GF-D8 (cell line): ENCODE results near the gene SLC2A9.

Experiments
- DNase-seq: peaks from one replicate; lab custom pipeline; 2025; lab: John Stamatoyannopoulos, UW

The SLC2A9 gene

GRCh38 chr4:10020871-10021652 lies at the start of gene SLC2A9:
Gene SLC2A9, minus strand, starts transcription at chr4:10021497. Its CDS starts 68 bp downstream, at chr4:10021429.
- DNase-seq: peak; percentile 36

- no peak for DNase-seq
Measured at GRCh38 chr4:10069075-10069642, 47.9 kb upstream of the SLC2A9 start.

GRCh38 chr4:10066670-10067651 lies 45.7 kb upstream of the SLC2A9 start:
- no peak for DNase-seq

GRCh38 chr4:10066206-10066605 lies 44.9 kb upstream of the SLC2A9 start:
- DNase-seq: no peak

GRCh38 chr4:10063544-10064300 lies 42.4 kb upstream of the SLC2A9 start:
- peak; percentile 28 for DNase-seq

GRCh38 chr4:10061650-10062415 lies 40.5 kb upstream of the SLC2A9 start:
- no peak for DNase-seq

GRCh38 chr4:10058371-10058770 lies 37.1 kb upstream of the SLC2A9 start:
- no peak for DNase-seq

- no peak for DNase-seq
Measured at GRCh38 chr4:10057023-10057395, 35.7 kb upstream of the SLC2A9 start.

- no peak for DNase-seq
Measured at GRCh38 chr4:10056334-10057022, 35.2 kb upstream of the SLC2A9 start.

GRCh38 chr4:10055871-10056270 lies 34.6 kb upstream of the SLC2A9 start:
- DNase-seq: no peak

GRCh38 chr4:10054571-10055041 lies 33.3 kb upstream of the SLC2A9 start:
- DNase-seq: no peak

- no peak for DNase-seq
Measured at GRCh38 chr4:10053635-10054453, 32.5 kb upstream of the SLC2A9 start.

GRCh38 chr4:10051517-10052135 lies 30.3 kb upstream of the SLC2A9 start:
- no peak for DNase-seq

GRCh38 chr4:10050721-10051120 lies 29.4 kb upstream of the SLC2A9 start:
- DNase-seq: no peak

- DNase-seq: no peak
Measured at GRCh38 chr4:10050261-10050661, 29.0 kb upstream of the SLC2A9 start.

- DNase-seq: no peak
Measured at GRCh38 chr4:10048941-10049697, 27.8 kb upstream of the SLC2A9 start.

- peak; percentile 30 for DNase-seq
Measured at GRCh38 chr4:10047967-10048366, 26.7 kb upstream of the SLC2A9 start.

- DNase-seq: no peak
Measured at GRCh38 chr4:10046471-10046870, 25.2 kb upstream of the SLC2A9 start.
